NCI-H2029 treated with DMSO at 0.1 percent for 48 hours (cell line): Measurements from ENCODE around the gene KRTAP16-1.
"Not testable (repeated sequence)": the region's sequence is repeated elsewhere in the genome, so short reads cannot be mapped to it uniquely, and the experiment has no call there.

Experiments
- DNase-seq: peaks from one replicate; lab custom pipeline; 2025; lab: John Stamatoyannopoulos, UW

KRTAP16-1 gene

GRCh38 chr17:41301916-41302901 lies 6.9 kb downstream of the KRTAP16-1 start, which contains the start of gene KRTAP29-1:
Gene KRTAP29-1, minus strand, starts transcription at chr17:41302851. Its CDS starts 0 bp downstream, at chr17:41302851.
- no peak for DNase-seq

- no peak for DNase-seq
Measured at GRCh38 chr17:41301204-41301790, 7.8 kb downstream of the KRTAP16-1 start.

- no peak for DNase-seq
Measured at GRCh38 chr17:41298458-41299135, 10.5 kb downstream of the KRTAP16-1 start.

GRCh38 chr17:41296846-41297245 lies 12.3 kb downstream of the KRTAP16-1 start:
- DNase-seq, result no peak

DNA sequence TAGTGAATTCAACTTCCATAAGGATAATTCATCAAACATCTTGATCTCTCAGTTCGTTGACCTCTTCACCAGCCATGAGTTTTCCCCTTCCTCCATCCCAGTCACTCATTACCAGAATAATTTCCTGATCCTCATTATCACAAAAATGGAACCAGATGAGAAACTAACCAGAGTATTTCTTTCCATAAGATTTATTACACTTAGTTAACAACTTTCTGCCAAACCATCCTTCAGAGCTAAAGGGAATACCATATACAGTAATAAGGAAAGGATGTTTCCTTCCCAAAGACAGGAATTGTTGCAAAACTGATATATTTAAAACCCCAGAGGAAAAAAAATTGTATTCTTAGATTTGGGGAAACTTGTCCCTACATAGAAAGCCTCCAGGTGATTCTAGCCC lies 15.1 kb downstream of the KRTAP16-1 start:
- DNase-seq, result no peak

DNA sequence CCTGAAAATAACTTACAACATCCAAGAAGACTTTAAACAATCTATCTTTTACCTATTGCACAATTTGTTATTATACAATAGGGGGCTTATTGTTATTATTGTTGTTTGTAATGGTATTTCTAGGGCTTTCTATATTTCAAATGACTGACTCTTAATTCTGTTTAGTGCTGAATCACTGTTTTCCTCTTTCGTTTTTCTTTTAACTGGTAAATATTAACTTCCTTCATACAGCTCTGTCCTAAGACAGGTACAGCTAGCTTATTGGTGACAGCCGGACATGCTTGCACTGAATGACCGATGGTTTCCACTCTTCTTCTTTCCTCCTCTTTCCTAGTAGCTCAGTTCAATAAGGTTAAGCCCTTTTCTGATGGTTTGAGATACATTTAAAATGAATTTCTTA lies 22.1 kb downstream of the KRTAP16-1 start:
- no peak for DNase-seq

GRCh38 chr17:41284546-41284945 lies 24.6 kb downstream of the KRTAP16-1 start:
- DNase-seq, result no peak

DNA sequence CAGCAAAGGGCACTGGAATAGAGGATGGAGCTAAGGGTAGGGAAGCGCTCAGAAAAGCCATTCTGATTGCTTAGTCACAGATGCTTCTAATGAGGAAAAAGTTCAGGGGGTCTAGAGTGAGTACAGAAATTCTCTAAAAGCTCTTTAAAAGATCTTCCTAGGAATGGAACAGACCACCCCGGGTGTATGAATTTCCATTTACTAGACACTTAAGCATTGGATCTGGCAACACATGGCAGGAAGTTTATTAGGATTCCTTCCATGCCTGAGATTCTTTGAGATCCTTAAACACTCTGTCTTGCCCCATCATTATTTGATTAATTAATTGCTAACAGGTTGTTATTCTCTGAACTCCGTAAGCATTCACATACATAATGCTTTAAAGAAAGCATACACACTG lies 25.1 kb downstream of the KRTAP16-1 start:
- DNase-seq, result no peak

- no peak for DNase-seq
Measured at GRCh38 chr17:41278176-41278955, 30.7 kb downstream of the KRTAP16-1 start.

DNA sequence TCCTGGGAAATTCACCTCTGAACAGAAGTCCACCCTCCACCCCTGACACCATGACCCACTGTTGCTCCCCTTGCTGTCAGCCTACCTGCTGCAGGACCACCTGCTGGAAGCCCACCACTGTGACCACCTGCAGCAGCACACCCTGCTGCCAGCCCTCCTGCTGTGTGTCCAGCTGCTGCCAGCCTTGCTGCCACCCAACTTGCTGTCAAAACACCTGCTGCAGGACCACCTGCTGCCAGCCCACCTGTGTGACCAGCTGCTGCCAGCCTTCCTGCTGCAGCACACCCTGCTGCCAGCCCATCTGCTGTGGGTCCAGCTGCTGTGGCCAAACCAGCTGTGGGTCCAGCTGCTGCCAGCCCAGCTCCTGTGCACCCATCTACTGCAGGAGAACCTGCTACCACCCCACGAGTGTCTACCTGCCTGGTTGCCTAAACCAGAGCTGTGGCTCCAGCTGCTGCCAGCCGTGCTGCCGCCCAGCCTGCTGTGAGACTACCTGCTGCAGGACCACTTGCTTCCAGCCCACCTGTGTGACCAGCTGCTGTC lies 33.4 kb downstream of the KRTAP16-1 start, which contains the start of gene KRTAP9-7:
Gene KRTAP9-7 (plus strand): TSS at position 51 of the 543 bp plus-strand sequence. CDS start 0 bp downstream, at position 51.
- DNase-seq, result not testable (repeated sequence)

DNA sequence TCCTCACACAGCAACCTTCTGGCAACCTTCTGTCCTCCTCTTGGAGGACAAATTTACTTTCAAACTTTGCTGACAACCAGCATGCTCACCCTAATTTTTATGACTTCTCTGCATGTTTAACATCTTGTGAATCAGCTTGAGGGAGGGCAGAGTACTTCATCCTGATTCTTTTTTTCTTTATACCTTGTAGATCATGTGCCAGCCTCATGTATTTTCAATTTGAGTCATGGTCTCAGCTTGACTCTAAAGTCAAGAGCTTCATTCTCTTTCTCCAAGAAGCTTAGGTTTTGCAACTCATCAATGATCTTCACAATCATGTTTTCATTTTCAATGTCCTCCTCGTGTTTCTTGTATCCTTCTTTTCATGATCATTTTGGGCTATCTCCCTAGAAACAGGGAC lies 37.3 kb downstream of the KRTAP16-1 start:
- no peak for DNase-seq

- DNase-seq, result not testable (repeated sequence)
Measured at GRCh38 chr17:41271323-41271722, 37.8 kb downstream of the KRTAP16-1 start.

GRCh38 chr17:41267711-41268110 lies 41.4 kb downstream of the KRTAP16-1 start:
- no peak for DNase-seq

GRCh38 chr17:41265078-41265477 lies 44.0 kb downstream of the KRTAP16-1 start, which contains the start of gene KRTAP9-6:
Gene KRTAP9-6, plus strand, starts transcription at chr17:41265378. Its CDS starts 0 bp downstream, at chr17:41265378.
- no peak for DNase-seq

DNA sequence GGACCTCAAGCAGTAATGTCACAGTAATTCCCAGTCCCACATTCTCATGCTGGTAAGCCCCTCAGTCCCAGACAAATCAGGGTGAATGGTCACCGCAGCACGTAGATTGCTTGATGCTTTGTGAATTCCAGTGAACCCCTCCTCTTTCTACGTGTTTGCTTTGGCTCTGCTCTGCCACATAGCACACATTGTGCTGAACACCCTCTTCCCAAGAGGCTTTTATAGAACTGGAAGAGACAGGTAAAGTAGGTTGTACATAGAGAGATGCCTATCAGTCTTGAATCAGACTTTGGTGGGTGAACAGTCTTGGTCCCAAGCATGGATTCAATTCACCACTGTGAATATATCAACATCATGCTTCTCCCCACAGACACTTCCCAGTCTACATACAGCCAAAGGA lies 44.5 kb downstream of the KRTAP16-1 start:
- DNase-seq, result no peak

- no peak for DNase-seq
Measured at GRCh38 chr17:41263212-41263611, 45.9 kb downstream of the KRTAP16-1 start.

DNA sequence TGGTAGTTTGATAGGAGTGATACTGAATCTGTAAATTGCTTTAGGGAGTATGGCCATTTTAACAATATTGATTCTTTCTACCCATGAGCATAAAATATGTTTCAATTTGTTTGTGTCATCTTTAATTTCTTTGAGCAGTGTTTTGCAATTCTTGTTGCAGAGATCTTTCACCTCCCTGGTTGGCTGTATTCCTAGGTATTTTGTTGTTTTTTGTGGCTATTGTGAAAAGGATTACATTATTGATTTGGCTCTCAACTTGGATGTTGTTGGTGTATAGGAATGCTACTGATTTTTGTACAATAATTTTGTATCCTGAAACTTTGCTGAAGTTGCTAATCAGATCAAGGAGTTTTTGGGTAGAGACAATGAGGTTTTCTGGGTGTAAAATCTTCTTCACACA lies 50.7 kb downstream of the KRTAP16-1 start:
- DNase-seq, result no peak
